ENCODE results near the gene PADI3.

DNA sequence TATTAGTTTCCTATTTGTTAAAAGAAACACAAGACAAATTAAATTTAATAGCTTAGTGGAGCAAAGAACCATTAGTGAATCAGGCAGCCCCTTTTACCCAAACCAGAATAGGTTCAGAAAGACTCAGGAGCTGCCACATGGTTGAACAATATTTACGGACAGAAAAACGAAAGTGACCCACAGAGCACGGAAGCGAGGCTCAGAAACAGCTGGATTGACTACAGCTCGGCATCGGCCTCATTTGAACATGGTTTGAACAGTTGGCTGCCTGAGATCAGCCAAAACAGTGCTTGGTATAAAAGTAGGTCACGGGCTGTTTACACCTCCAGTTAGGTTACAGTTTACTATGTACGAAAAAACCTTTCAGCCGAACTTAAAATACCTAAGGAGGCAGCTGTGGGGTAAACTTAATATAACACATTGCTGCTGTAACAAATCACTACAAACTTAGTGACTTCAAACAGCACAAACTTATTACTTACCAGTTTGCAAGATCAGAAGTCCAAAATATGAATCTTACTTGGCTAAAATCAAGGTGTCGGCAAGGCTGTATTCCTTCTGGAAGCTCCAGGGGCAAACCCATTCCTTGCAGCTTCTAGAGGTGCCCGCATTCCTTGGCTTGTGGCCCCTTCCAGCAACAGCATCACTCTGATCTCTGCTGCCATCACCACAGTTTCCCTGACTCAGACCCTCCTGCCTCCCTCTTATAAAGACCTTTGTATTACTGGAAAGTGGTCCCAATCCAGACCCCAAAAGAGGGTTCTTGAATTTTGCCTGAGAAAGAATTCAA lies 70.9 kb downstream of the PADI3 start:
- TF ChIP-seq, protein P1, sequence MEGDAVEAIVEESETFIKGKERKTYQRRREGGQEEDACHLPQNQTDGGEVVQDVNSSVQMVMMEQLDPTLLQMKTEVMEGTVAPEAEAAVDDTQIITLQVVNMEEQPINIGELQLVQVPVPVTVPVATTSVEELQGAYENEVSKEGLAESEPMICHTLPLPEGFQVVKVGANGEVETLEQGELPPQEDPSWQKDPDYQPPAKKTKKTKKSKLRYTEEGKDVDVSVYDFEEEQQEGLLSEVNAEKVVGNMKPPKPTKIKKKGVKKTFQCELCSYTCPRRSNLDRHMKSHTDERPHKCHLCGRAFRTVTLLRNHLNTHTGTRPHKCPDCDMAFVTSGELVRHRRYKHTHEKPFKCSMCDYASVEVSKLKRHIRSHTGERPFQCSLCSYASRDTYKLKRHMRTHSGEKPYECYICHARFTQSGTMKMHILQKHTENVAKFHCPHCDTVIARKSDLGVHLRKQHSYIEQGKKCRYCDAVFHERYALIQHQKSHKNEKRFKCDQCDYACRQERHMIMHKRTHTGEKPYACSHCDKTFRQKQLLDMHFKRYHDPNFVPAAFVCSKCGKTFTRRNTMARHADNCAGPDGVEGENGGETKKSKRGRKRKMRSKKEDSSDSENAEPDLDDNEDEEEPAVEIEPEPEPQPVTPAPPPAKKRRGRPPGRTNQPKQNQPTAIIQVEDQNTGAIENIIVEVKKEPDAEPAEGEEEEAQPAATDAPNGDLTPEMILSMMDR (IDR thresholded peaks at IDR 0.05; ENCODE audit: low read depth, low read length), result no peak
- TF ChIP-seq, protein P2, sequence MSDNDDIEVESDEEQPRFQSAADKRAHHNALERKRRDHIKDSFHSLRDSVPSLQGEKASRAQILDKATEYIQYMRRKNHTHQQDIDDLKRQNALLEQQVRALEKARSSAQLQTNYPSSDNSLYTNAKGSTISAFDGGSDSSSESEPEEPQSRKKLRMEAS (IDR thresholded peaks at IDR 0.05; ENCODE audit: low read depth, low read length), result no peak
- no peak for TF ChIP-seq POLR2A (IDR thresholded peaks at IDR 0.05; ENCODE audit: extremely low read depth, insufficient read length)
